ENCODE data around the gene BRD1. TPM values are rescaled to one million over a fixed set of nuclear protein-coding genes. Genes with fewer than 3 reads are reported as not detected.

The BRD1 gene
- total and polyA plus RNA-seq, 4 donors, result 7.6 to 32.2 (median 24.2) TPM

DNA sequence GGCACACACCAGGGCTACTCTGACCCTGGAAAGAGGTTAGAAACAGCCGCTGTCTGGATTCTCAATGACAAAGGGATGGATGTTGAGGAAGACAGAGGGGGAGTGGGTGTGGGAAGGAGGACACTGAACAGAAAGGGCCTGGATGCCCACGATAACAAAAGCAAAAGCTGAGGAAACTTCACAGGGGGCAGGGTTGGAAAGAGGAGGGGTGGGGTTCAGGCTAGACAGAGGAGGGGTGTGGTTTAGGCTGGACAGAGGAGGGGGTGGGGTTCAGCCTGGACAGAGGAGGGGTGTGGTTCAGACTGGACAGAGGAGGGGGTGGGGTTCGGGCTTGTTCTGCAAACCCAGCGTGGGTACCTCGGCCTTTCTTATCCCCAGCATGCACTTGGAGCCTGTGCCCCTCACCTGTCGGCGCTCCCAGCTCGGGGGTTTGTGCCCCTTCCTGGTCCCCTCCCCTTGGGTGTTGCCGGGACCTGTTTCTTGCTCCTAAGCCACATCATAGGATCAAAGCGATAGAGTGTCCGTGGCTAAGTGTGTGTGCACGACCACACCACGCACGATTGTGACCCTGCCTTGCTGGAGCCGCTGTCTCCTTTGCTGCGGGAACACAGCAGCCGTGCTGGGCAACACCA is 75.6 kb downstream of the BRD1 start:
- WGBS, 2 donors, result 76 to 78% methylated on average over 17 of the region's 17 CpGs
- no peak overlapping the region for H3K4me3 ChIP-seq (ENCODE audit: low read length in 2 of 2)
- intact Hi-C loops (cut with DNase I), result no loop called here
- peak in 1 of 2 donors; percentile 17 for DNase-seq
- H3K27me3 ChIP-seq (ENCODE audit: control insufficient read depth in 1 of 2, insufficient read depth in 2 of 2, low read length in 1 of 2), result no peaks in the 10 kb centered on the region
- peaks cover 6% of the 10 kb centered on the region for H3K9me3 ChIP-seq (ENCODE audit: control insufficient read depth, low read length)
- no peaks in the 10 kb centered on the region for H3K36me3 ChIP-seq (ENCODE audit: control insufficient read depth in 1 of 2, insufficient read depth in 2 of 2, low read length in 1 of 2)
- ATAC-seq (ENCODE audit: low FRiP score), result no peak
- H3K4me1 ChIP-seq (ENCODE audit: control insufficient read depth in 1 of 2, insufficient read depth in 2 of 2, low read length in 2 of 2), result no peaks in the 10 kb centered on the region
- H3K27ac ChIP-seq (ENCODE audit: low read depth in 1 of 2, low read length in 2 of 2), result no peak overlapping the region

DNA sequence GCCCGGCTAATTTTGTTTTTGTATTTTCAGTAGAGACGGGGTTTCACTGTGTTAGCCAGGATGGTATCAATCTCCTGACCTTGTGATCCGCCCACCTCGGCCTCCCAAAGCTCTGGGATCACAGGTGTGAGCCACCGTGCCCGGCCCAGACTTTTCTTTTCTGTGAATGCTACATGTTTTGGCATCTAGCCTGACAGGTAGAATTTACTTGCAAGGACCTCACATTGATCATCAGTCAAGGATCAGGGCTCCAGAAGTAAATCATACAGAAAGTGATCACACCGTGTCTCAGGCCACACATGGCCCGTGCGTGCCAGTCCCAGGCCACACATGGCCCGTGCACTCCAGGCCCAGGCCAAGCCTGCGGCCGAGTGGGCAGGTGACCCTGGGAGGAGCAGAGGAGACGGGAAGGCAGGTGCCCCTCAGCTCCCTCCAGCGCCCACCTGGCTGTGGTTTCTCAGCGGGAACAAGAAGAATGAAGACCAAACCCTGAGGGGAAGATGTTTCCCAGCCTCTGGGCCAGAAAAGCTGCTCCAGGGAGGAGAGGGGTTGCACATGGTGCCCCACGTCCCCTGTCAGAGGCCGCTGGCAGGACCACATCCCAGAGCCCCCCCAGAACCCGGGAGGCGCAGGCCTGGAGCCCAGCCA is 76.2 kb downstream of the BRD1 start:
- Histone ChIP-seq H3K27me3 (ENCODE audit: control insufficient read depth in 1 of 2, insufficient read depth in 2 of 2, low read length in 1 of 2) (no peaks in the 10 kb centered on the region), H3K4me3 (ENCODE audit: low read length in 2 of 2) (no peak overlapping the region), H3K4me1 (ENCODE audit: control insufficient read depth in 1 of 2, insufficient read depth in 2 of 2, low read length in 2 of 2) (no peaks in the 10 kb centered on the region), H3K9me3 (ENCODE audit: control insufficient read depth, low read length) (peaks cover 3% of the 10 kb centered on the region), H3K27ac (ENCODE audit: low read depth in 1 of 2, low read length in 2 of 2) (no peak overlapping the region), H3K36me3 (ENCODE audit: control insufficient read depth in 1 of 2, insufficient read depth in 2 of 2, low read length in 1 of 2) (no peaks in the 10 kb centered on the region)
- 78 to 83% methylated on average over 19 of the region's 19 CpGs for WGBS, 2 donors
- intact Hi-C loops (cut with DNase I), result no loop called here
- ATAC-seq (ENCODE audit: low FRiP score) (no peak), DNase-seq (peak in 1 of 2 donors; percentile 26)

DNA sequence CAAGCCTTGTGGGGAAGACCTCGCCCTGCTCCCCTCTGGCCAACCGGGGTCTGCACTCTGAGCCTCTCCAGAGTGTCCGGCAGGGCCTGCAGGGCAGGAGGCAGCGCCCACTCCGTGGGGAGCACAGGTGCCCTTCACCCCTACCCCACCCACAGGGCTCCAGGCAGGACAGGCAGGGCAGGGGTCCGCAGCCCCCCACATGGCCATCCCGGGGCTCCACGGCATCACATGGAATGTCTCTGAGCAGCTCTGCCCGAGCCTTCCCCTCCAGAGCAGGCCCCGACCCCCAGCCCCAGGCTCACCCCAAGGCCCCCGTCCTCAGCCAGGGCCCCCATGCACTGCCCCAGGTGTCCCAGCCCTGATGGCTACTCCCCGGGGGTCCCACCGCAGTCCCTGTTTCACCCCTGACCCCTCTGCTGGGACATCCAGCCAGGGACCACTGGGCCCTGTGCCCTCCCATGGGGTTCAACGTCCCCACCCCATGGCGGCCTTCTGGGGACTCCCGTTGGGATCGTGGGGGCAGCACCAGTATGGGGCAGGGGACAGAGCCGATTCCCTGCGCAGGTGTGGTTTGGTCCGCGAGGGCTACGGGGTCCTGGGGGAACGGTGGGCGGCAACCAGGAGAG is 77.7 kb downstream of the BRD1 start:
- WGBS, 2 donors, result 89% methylated on average over 24 of the region's 24 CpGs
- H3K4me1 ChIP-seq (ENCODE audit: control insufficient read depth in 1 of 2, insufficient read depth in 2 of 2, low read length in 2 of 2), result no peaks in the 10 kb centered on the region
- DNase-seq, result peak in 1 of 2 donors; percentile 38
- no peaks in the 10 kb centered on the region for H3K27me3 ChIP-seq (ENCODE audit: control insufficient read depth in 1 of 2, insufficient read depth in 2 of 2, low read length in 1 of 2)
- ATAC-seq (ENCODE audit: low FRiP score), result peak; percentile 30
- no peak overlapping the region for H3K27ac ChIP-seq (ENCODE audit: low read depth in 1 of 2, low read length in 2 of 2)
- H3K36me3 ChIP-seq (ENCODE audit: control insufficient read depth in 1 of 2, insufficient read depth in 2 of 2, low read length in 1 of 2), result no peaks in the 10 kb centered on the region
- intact Hi-C loops (cut with DNase I), result no loop called here
- no peak overlapping the region for H3K4me3 ChIP-seq (ENCODE audit: low read length in 2 of 2)
- peaks cover 3% of the 10 kb centered on the region for H3K9me3 ChIP-seq (ENCODE audit: control insufficient read depth, low read length)

DNA sequence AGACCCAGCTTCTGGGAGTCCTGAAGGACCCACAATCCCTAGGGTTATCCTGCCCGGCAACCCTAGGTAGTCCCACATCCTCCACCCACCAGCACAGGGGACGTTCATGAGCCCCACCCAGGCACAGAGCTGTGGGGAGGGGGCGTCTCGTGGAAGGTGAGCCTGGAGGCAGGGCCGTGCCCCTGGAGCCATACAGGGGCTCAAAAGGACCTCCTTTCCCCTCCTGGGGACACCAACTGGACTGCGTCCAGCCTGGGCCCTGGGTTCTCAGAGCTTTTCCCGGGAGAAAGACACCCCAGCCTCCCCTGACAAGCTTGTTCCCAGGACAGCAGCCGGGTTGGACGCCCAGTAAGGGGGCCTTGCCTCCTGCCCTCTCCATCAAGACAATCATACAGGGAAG is 78.4 kb downstream of the BRD1 start:
- Histone ChIP-seq H3K4me1 (ENCODE audit: control insufficient read depth in 1 of 2, insufficient read depth in 2 of 2, low read length in 2 of 2) (no peaks in the 10 kb centered on the region), H3K27ac (ENCODE audit: low read depth in 1 of 2, low read length in 2 of 2) (no peak overlapping the region), H3K27me3 (ENCODE audit: control insufficient read depth in 1 of 2, insufficient read depth in 2 of 2, low read length in 1 of 2) (no peaks in the 10 kb centered on the region), H3K4me3 (ENCODE audit: low read length in 2 of 2) (no peak overlapping the region), H3K9me3 (ENCODE audit: control insufficient read depth, low read length) (peaks cover 3% of the 10 kb centered on the region), H3K36me3 (ENCODE audit: control insufficient read depth in 1 of 2, insufficient read depth in 2 of 2, low read length in 1 of 2) (no peaks in the 10 kb centered on the region)
- DNase-seq (peak in 1 of 2 donors; percentile 32), ATAC-seq (ENCODE audit: low FRiP score) (no peak)
- WGBS, 2 donors, result 82 to 89% methylated on average over 9 of the region's 9 CpGs
- intact Hi-C loops (cut with DNase I), result no loop called here

DNA sequence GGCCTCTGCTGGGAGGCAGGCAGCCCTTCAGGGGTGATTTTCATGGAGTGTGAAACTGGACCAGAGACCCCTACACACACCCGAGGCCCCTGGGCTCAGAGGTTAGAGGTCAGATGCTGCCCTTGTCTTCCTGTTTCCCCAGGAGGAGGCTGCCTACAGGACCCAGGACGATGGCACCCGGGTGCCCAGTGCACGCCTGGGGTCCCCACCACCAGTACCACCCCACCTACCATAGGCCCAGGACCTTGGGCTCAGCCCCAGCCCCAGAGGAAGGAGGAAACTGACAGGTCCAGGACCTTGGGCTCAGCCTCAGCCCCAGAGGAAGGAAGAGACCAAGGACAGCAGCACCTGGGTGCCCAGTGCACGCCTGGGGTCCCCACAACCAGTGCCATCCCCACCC is 79.2 kb downstream of the BRD1 start:
- 76 to 79% methylated on average over 5 of the region's 5 CpGs for WGBS, 2 donors
- Histone ChIP-seq H3K36me3 (ENCODE audit: control insufficient read depth in 1 of 2, insufficient read depth in 2 of 2, low read length in 1 of 2) (no peaks in the 10 kb centered on the region), H3K4me1 (ENCODE audit: control insufficient read depth in 1 of 2, insufficient read depth in 2 of 2, low read length in 2 of 2) (no peaks in the 10 kb centered on the region), H3K27me3 (ENCODE audit: control insufficient read depth in 1 of 2, insufficient read depth in 2 of 2, low read length in 1 of 2) (no peaks in the 10 kb centered on the region), H3K9me3 (ENCODE audit: control insufficient read depth, low read length) (peaks cover 3% of the 10 kb centered on the region), H3K4me3 (ENCODE audit: low read length in 2 of 2) (no peak overlapping the region), H3K27ac (ENCODE audit: low read depth in 1 of 2, low read length in 2 of 2) (no peak overlapping the region)
- intact Hi-C loops (cut with DNase I), result no loop called here
- no peak for ATAC-seq (ENCODE audit: low FRiP score)
- peak in 1 of 2 donors; percentile 30 for DNase-seq

DNA sequence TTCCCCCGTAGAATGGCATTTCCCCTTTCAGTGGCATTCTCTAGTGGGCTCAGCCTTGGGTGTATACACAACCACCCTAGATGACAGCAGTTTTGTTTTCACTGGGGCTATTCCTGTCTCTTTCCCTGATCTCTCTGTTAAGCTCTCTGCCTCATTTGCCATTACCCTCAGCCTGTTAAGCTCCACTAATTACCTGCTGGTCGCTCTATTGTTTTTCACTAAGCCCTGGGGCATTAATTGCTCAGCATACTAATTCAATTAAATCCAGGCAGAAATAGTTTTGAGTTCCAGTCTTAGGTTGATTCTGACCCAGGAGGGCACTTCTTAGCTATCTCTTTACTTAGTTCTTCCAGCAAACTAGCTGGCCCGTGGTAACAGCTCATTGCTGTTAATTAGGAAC is 80.0 kb downstream of the BRD1 start:
- H3K27ac ChIP-seq (ENCODE audit: low read depth in 1 of 2, low read length in 2 of 2), result no peak overlapping the region
- ATAC-seq (ENCODE audit: low FRiP score) (no peak), DNase-seq (no peak)
- H3K36me3 ChIP-seq (ENCODE audit: control insufficient read depth in 1 of 2, insufficient read depth in 2 of 2, low read length in 1 of 2), result no peaks in the 10 kb centered on the region
- H3K9me3 ChIP-seq (ENCODE audit: control insufficient read depth, low read length), result peaks cover 3% of the 10 kb centered on the region
- no peak overlapping the region for H3K4me3 ChIP-seq (ENCODE audit: low read length in 2 of 2)
- no peaks in the 10 kb centered on the region for H3K27me3 ChIP-seq (ENCODE audit: control insufficient read depth in 1 of 2, insufficient read depth in 2 of 2, low read length in 1 of 2)
- no peaks in the 10 kb centered on the region for H3K4me1 ChIP-seq (ENCODE audit: control insufficient read depth in 1 of 2, insufficient read depth in 2 of 2, low read length in 2 of 2)
- intact Hi-C loops (cut with DNase I), result no loop called here
- WGBS, 2 donors, result 80 to 83% methylated on average over 3 of the region's 3 CpGs

DNA sequence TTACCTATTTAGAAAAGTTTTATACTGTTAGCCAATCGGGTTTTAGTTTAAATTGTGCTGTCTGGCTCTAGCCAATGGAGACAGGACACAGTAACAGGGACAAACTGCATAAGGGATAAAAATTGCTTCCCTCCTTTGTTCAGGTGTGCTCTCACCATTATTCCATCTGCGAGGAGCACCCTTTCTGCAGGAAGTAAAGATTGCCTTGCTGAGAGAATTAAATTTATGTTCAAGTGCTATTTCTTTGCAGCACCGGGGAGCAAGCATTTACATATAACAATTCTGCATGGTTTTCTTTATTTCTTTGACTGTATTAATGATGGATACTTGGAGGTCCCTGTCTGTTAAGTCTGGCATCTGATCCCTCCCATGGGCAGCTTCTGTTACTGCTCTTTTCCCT is 80.5 kb downstream of the BRD1 start:
- ATAC-seq (ENCODE audit: low FRiP score) (no peak), DNase-seq (no peak)
- intact Hi-C loops (cut with DNase I), result no loop called here
- Histone ChIP-seq H3K4me1 (ENCODE audit: control insufficient read depth in 1 of 2, insufficient read depth in 2 of 2, low read length in 2 of 2) (no peaks in the 10 kb centered on the region), H3K27me3 (ENCODE audit: control insufficient read depth in 1 of 2, insufficient read depth in 2 of 2, low read length in 1 of 2) (no peaks in the 10 kb centered on the region), H3K27ac (ENCODE audit: low read depth in 1 of 2, low read length in 2 of 2) (no peak overlapping the region), H3K9me3 (ENCODE audit: control insufficient read depth, low read length) (peaks cover 3% of the 10 kb centered on the region), H3K4me3 (ENCODE audit: low read length in 2 of 2) (no peak overlapping the region), H3K36me3 (ENCODE audit: control insufficient read depth in 1 of 2, insufficient read depth in 2 of 2, low read length in 1 of 2) (no peaks in the 10 kb centered on the region)
- 83 to 86% methylated on average over 3 of the region's 3 CpGs for WGBS, 2 donors

DNA sequence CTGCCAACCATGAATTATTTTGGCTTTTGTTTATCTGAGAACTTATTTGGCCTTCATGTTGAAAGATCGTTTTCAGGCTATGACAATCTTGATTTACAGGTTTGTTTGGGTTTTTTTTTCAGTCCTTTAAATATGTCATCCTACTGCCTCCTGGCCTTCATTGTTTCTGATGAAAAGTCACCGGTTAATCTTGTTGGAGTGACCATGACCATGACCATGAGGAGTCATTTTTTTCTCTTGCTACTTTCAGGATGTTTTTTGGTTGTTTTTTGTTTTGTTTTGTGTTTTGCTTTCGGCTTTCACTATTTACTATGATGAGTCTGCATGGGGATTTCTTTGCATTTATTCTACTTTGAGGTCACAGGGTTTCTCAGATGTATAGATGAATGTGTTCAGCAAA is 81.6 kb downstream of the BRD1 start:
- WGBS, 2 donors, result 61 to 68% methylated on average over 3 of the region's 3 CpGs
- no peak for ATAC-seq (ENCODE audit: low FRiP score)
- H3K4me3 ChIP-seq (ENCODE audit: low read length in 2 of 2), result no peak overlapping the region
- peaks cover 3% of the 10 kb centered on the region for H3K9me3 ChIP-seq (ENCODE audit: control insufficient read depth, low read length)
- intact Hi-C loops (cut with DNase I), result no loop called here
- no peak overlapping the region for H3K27ac ChIP-seq (ENCODE audit: low read depth in 1 of 2, low read length in 2 of 2)
- H3K27me3 ChIP-seq (ENCODE audit: control insufficient read depth in 1 of 2, insufficient read depth in 2 of 2, low read length in 1 of 2), result no peaks in the 10 kb centered on the region
- no peaks in the 10 kb centered on the region for H3K4me1 ChIP-seq (ENCODE audit: control insufficient read depth in 1 of 2, insufficient read depth in 2 of 2, low read length in 2 of 2)
- H3K36me3 ChIP-seq (ENCODE audit: control insufficient read depth in 1 of 2, insufficient read depth in 2 of 2, low read length in 1 of 2), result no peaks in the 10 kb centered on the region
- no peak for DNase-seq

DNA sequence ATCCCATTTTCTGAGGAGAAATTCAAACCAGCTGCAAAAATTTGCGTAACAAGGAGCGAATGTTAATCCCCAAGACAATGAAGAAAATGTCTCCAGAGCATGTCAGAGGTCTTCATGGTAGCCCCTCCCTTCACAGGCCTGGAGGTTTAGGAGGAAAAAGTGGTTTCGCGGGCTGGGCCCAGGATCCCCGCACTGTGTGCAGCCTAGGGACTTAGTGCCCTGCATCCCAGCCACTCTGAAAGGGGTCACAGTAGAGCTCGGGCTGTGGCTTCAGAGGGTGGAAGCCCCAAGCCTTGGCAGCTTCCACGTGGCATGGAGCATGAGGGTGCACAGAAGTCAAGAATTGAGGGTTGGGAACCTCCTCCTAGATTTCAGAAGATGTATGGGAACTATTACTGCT is 87.4 kb downstream of the BRD1 start:
- 69 to 78% methylated on average over 7 of the region's 7 CpGs for WGBS, 2 donors
- intact Hi-C loops (cut with DNase I), result no loop called here
- H3K4me1 ChIP-seq (ENCODE audit: control insufficient read depth in 1 of 2, insufficient read depth in 2 of 2, low read length in 2 of 2), result no peaks in the 10 kb centered on the region
- no peaks in the 10 kb centered on the region for H3K36me3 ChIP-seq (ENCODE audit: control insufficient read depth in 1 of 2, insufficient read depth in 2 of 2, low read length in 1 of 2)
- H3K4me3 ChIP-seq (ENCODE audit: low read length in 2 of 2), result no peak overlapping the region
- DNase-seq (peak in 1 of 2 donors; percentile 9), ATAC-seq (ENCODE audit: low FRiP score) (no peak)
- H3K27me3 ChIP-seq (ENCODE audit: control insufficient read depth in 1 of 2, insufficient read depth in 2 of 2, low read length in 1 of 2), result no peaks in the 10 kb centered on the region
- H3K9me3 ChIP-seq (ENCODE audit: control insufficient read depth, low read length), result peaks cover 2% of the 10 kb centered on the region
- H3K27ac ChIP-seq (ENCODE audit: low read depth in 1 of 2, low read length in 2 of 2), result no peak overlapping the region

Data from aorta (tissue), 5 donors.